ENCODE measurements around the gene OR51V1.
"Not testable (repeated sequence)": the region's sequence is repeated elsewhere in the genome, so short reads cannot be mapped to it uniquely, and the experiment has no call there.

Gene OR51V1, protein sequence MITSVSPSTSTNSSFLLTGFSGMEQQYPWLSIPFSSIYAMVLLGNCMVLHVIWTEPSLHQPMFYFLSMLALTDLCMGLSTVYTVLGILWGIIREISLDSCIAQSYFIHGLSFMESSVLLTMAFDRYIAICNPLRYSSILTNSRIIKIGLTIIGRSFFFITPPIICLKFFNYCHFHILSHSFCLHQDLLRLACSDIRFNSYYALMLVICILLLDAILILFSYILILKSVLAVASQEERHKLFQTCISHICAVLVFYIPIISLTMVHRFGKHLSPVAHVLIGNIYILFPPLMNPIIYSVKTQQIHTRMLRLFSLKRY

GRCh38 chr11:5200582-5200981, at the start of gene OR51V1:
TSS of gene OR51V1 (minus strand) at chr11:5200682. CDS start at chr11:5200682, 0 bp downstream.
- no peak for DNase-seq

DNA sequence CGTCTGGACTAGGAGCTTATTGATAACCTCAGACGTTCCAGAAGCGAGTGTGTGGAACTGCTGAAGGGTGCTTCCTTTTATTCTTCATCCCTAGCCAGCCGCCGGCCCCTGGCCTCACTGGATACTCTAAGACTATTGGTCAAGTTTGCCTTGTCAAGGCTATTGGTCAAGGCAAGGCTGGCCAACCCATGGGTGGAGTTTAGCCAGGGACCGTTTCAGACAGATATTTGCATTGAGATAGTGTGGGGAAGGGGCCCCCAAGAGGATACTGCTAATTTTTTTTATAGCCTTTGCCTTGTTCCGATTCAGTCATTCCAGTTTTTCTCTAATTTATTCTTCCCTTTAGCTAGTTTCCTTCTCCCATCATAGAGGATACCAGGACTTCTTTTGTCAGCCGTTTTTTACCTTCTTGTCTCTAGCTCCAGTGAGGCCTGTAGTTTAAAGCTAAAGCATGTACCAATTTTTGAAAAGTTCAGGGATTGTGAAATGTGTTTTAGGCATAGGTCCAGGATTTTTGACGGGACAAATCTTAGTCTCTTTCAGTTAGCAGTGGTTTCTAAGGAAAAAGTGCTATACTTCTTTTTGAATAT, 49.4 kb upstream of the OR51V1 start, which contains the start of gene HBG1:
HBG1 (minus strand) TSS at position 51 of the 590 bp plus-strand sequence. CDS start 53 bp downstream, outside the sequence.
- not testable (repeated sequence) for DNase-seq

- not testable (repeated sequence) for DNase-seq
Measured at GRCh38 chr11:5248498-5248897, 48.0 kb upstream of the OR51V1 start.

- DNase-seq: no peak
Measured at GRCh38 chr11:5247472-5248192, 47.1 kb upstream of the OR51V1 start.

DNA sequence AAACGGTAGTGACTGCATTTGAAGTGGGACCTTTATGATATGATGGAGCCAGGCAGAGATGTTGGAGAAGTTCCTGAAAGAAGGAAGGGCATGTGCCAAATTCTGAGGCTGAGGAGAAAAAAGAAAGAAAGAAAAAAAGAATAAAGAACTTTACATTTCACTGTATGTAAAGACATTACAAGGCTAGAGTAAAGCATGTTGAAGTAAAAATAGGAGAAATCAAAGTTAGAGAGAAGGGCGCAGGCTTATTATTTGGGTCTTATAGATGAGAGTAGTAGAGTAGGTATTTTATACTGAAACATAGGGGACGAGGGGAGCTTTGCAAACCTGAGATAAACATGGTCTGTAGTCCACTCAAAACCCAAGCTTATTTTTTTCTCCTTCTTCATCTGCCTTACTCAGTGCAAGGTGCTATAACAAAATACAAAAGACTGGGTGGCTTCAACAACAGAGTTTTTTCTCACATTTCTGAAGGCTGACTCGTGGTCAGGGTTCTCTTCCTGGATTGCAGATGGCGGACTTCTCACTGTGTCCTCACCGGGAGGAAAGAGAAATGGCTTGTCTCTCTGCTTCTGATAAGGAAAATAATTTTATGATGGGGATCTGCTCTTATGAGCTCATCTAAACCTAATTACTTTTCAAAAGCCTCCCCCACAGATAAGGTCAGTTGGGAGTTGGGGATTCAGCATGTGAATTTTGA, 46.4 kb upstream of the OR51V1 start:
- DNase-seq: no peak

- DNase-seq: no peak
Measured at GRCh38 chr11:5245155-5245554, 44.7 kb upstream of the OR51V1 start.

- no peak for DNase-seq
Measured at GRCh38 chr11:5243816-5244180, 43.3 kb upstream of the OR51V1 start.

- no peak for DNase-seq
Measured at GRCh38 chr11:5242933-5243815, 42.7 kb upstream of the OR51V1 start.

GRCh38 chr11:5242208-5242607, 41.7 kb upstream of the OR51V1 start:
- no peak for DNase-seq

GRCh38 chr11:5241458-5241857, 41.0 kb upstream of the OR51V1 start:
- DNase-seq: no peak

DNA sequence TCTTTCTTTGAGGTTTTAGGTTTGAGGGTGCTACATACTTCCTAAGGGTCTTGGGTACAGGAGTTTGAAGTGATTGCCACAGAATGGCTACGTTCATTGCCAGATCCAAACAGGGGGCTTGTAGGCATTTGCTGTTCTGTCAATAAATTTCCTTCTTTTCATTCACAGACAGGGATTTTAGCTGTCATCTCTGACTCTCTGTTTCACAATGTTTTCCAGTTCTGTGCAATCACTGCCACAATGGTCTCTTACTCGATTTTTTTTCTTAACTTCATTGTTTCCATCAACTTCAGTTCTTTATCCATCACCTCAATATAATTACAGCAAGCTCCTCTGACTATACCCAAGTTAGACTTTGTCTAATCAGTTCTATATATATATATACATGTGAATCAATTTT, 40.0 kb upstream of the OR51V1 start:
- DNase-seq: no peak

DNA sequence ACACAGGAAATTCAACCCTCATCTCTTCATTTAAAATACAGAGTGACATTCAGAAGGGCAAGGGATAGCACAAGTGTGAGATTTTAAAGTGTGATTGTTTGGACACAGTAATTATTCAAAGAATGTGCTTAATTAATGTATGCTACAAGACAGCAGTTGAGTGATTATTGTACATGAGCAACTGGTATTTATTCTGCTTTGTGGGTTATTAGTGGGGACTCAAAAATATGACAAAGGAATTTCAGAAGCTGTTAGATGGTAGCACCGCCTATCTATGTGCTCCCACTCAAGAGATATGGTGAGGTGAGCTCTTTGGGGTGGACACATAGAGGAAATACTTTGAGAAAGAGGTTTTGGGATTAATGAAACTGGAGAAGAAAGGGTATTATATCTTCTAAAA, 39.6 kb upstream of the OR51V1 start:
- no peak for DNase-seq

GRCh38 chr11:5239046-5239445, 38.6 kb upstream of the OR51V1 start:
- DNase-seq: no peak

DNA sequence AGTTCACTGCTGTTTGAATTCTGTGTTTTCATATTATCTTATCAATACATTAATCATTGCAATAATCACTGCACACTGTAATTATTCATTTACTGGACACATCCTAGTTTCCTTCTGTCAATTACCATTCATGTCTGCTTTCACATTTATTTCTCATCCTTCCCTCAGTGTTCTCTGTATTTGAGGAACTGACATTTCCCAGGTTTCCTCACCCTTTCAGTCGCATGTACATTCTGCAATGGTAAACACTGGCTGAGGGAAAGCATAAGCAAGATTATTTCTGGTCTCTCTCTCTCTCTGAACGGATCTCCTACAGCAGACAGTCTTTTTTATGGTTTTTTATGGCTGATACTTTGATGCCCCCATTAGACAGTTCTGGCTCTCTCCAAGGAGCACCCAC, 38.0 kb upstream of the OR51V1 start:
- no peak for DNase-seq

DNA sequence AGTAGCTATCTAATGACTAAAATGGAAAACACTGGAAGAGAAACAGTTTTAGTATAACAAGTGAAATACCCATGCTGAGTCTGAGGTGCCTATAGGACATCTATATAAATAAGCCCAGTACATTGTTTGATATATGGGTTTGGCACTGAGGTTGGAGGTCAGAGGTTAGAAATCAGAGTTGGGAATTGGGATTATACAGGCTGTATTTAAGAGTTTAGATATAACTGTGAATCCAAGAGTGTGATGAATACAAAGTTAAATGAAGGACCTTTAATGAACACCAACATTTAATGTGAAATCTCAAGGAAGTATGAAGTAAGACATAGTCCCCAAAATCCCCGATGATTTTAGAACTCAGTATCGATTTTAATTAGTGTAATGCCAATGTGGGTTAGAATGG, 36.9 kb upstream of the OR51V1 start:
- DNase-seq: no peak

GRCh38 chr11:5235364-5236095, 35.0 kb upstream of the OR51V1 start:
- no peak for DNase-seq

- no peak for DNase-seq
Measured at GRCh38 chr11:5234381-5234834, 33.9 kb upstream of the OR51V1 start, which contains the start of gene HBD. TSS of gene HBD (minus strand) at chr11:5234483. CDS start at chr11:5234433, 50 bp downstream.

DNA sequence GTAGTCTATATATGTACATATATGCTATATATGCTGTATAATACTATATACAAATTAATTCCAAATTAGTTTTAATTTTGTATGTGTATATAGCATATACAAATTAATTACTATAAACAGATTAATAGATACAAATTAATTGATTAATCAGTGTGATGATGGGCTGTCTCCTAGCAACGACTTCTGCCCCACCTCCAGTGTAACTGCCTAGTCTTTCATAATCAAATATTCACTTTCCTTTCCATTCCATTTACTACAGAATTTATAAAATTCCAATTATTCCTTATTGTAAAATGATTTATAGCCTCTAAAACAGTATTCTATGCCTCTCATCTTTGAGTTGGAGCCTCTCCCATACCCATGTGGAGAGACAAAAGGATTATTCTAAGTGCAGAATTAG, 32.8 kb upstream of the OR51V1 start:
- no peak for DNase-seq

- no peak for DNase-seq
Measured at GRCh38 chr11:5232821-5233220, 32.3 kb upstream of the OR51V1 start.

GRCh38 chr11:5232176-5232575, 31.7 kb upstream of the OR51V1 start:
- DNase-seq: no peak

- no peak for DNase-seq
Measured at GRCh38 chr11:5231111-5231510, 30.6 kb upstream of the OR51V1 start.
